HG02623 (cell line): ENCODE data around the gene WDFY1.
A peak's percentile ranks its signal among the peaks of the same experiment; 100 is the strongest.

ENCODE experiments used
- ATAC-seq: cut with Tn5 transposase; IDR thresholded peaks from one replicate; pipeline ENCODE4 v1.9.1; 2021; ENCODE audit warnings: moderate library complexity; ENCODE audit not compliant: unreplicated experiment

Gene WDFY1

DNA sequence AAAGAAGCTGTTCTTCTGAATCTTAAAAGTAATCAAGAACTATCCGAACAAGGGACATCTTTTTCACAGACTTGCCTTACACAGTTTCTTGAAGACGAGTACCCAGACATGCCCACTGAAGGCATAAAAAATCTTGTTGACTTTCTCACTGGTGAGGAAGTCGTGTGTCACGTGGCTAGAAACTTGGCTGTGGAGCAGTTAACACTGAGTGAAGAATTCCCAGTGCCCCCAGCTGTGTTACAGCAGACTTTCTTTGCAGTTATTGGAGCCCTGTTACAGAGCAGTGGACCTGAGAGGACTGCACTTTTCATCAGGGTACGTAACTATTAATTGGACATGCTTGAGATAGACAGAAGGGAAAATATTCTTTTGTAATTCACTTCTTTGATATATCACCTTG, 14.6 kb upstream of the WDFY1 start:
- ATAC-seq: no peak

GRCh38 chr2:223957092-223957851, 12.1 kb upstream of the WDFY1 start, which contains the start of gene MRPL44:
Gene MRPL44, plus strand, starts transcription at chr2:223957463. Its CDS starts 10 bp downstream, at chr2:223957473.
- peak; percentile 83 for ATAC-seq

DNA sequence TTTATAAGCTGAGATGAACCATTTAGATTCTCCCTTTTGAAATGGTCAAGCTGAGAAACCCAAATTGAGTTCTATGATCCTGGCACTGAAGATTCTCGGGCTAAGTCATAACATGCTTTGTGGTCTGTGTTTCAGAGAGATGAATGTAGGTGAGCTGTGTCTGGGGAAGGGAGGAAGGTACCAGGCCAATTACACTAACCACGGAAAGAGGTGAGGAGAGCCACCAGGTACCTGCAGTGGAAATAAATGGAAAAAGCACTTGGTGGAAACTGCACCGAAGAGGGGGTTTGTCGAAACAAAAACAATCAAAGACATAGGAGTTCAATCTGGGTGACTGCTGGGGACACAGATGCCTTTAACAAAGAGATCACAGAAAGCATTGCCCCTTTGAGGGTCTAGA, 11.2 kb upstream of the WDFY1 start:
- ATAC-seq: no peak

DNA sequence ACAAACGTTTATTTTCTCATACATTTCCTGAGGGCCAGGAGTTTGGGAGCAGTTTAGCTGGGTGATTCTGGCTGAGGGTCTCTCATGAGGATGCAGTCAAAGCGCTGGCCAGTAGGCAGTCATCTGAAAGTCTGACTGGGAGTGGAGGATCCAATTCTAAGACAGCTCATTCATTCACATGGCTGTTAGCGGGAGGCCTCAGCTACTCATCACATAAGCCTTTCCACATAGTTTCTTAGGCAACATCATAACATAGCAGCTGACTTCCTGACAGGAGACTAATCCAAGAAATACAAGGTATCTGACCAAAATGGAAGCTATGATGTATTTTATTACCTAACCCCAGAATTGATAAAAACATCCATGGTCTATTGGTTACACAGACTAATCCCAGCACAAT, 9.3 kb upstream of the WDFY1 start:
- no peak for ATAC-seq

DNA sequence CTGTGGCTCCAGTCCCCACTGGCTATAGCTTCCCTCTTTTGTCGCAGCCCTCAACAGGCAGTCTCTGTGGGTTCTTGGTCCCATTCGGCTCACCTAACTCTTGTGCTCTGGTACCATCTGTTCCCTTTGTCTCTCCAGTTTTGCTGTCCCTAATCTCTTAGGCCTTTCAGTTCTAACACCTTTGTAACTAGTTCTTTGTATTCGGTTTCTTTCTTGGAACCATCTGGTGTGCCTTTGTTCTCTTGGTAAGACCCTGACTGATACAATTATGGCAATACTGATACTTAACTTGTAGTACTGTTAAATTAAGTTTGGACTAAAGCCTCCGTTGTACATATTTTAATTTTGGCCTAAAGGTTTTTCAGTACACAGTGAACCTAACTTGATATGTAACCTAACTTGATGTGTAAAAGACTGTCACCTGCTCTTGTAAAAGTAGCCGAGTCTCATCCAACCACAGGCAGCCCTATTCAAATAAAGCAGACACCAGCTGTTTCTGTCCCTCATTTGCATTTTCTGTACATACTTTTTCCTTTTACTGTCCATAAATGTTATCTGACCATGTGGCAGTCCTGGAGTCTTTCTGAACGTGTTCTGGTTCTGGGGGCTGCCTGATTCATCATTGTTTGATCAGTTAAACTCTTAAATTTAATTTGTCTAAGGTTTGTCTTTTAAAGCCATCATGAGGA, 7.3 kb upstream of the WDFY1 start:
- ATAC-seq: peak; percentile 50

DNA sequence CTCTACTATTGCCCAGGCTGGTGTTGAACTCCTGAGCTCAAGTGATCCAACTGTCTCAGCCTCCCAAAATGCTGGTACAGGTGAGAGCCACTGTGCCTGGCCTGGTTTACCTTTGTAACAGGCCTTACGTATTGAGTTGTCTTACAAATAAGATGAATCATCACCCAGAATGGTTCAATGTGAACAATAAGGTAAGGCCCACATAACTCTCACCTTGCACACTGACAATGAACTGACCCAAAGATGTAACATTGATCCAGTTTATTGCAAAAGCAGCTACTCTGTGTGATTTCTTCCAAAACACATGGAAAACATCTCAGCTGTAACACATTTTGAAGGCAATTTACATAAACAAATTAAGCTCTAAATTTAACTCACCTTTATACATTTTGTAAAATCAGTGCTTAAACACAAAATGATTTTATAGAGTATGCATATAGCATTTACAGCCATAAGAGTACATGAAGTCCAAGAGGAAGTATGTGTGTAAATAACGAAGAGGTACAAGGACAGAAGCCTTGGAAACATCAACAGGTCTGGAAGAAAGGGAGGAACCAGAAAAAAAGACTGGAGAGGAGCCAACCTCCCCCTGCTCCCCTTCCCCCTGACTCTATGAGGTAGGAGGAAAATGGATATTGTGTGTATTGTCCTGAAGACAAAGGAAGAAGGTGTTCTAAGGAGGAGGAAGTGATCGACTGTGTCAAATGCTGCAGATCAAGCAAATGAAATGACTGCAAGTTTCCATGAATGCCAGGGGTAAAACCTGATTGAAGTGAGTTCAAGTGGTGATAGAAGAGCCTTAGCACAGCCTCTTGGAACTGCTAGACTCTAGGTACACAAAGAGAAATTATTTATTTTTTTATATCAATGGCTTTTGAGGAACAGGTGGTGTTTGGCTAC, 5.6 kb upstream of the WDFY1 start:
- no peak for ATAC-seq

DNA sequence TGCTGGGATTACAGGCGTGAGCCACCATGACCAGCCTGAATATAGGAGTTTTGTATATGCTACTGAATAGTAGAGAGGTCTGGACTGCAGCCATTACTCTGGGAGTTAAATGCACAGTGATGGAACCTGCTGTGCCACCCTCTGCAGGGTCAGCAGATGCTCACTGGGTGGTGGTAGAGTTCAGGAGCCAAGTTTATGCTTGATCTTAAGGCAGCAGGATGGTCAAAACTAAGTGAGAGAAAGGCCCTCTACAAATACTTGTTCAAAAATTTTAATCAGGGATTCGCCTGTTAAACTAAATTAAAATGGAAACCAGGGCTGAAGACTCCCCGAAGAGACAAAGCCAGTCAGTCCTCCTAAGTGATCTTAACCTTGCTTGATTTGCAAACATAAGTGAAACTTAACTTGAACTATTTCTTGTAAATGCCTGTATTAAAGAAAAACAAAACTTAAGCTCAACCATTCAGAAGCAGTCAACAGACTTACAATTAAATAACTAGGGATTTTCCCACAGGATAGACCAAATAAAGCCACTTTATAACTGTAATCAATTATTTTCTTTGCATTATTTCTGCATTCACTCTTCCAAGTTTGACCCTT, 4.2 kb upstream of the WDFY1 start:
- ATAC-seq: no peak

DNA sequence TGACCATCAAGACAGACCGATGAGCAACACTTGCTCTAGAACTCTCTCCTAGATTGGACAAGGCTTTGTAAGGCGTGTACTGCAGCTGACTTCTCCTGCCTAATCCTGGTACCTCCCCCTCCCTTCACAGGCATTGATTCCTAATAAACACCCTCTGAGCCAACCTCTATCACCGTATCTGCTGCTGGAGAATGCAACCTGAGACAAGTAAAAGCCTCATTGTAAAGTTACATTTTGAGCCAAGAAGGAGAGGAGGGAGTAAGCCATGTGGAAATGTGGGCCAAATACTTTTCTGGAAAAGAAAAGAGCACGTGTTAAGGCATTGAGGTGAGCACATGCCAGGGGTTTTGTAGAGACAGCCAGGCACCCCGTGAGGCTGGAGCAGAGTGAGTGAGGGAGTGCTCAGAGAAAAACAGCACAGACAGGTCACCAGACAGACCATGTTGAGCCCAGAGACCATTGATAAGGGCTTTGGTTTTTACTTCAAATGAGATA, 2.6 kb upstream of the WDFY1 start:
- no peak for ATAC-seq

GRCh38 chr2:223945755-223946154, 620 bp upstream of the WDFY1 start:
- ATAC-seq: no peak

GRCh38 chr2:223944166-223944702, 901 bp downstream of the WDFY1 start:
- ATAC-seq: no peak

- ATAC-seq: no peak
Observed at GRCh38 chr2:223943561-223944008, 1.6 kb downstream of the WDFY1 start.

DNA sequence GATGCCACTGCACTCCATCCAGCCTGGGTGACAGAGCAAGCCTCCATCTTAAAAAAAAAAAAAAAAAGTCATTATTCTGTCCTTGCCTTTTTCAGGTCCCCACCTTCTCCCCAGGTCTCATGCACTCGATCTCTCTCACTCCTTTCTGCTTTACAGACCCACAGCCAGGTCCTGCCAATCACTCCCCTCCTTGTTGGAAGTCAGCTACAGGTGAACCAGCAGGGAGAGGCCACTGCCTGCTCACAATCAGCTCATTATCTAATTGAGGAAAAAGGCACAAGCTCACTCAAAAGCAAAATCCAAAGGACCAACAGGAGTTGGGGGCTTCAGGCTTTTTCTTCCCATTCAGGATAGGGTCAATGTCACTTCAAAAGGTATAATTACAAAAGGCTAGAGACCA, 2.0 kb downstream of the WDFY1 start:
- ATAC-seq: no peak

GRCh38 chr2:223941579-223942277, 3.4 kb downstream of the WDFY1 start:
- peak; percentile 63 for ATAC-seq

- peak; percentile 28 for ATAC-seq
Observed at GRCh38 chr2:223939438-223939837, 5.7 kb downstream of the WDFY1 start.

- no peak for ATAC-seq
Observed at GRCh38 chr2:223937535-223937934, 7.6 kb downstream of the WDFY1 start.

GRCh38 chr2:223936862-223937326, 8.2 kb downstream of the WDFY1 start:
- ATAC-seq: no peak

GRCh38 chr2:223935459-223936125, 9.5 kb downstream of the WDFY1 start:
- no peak for ATAC-seq

DNA sequence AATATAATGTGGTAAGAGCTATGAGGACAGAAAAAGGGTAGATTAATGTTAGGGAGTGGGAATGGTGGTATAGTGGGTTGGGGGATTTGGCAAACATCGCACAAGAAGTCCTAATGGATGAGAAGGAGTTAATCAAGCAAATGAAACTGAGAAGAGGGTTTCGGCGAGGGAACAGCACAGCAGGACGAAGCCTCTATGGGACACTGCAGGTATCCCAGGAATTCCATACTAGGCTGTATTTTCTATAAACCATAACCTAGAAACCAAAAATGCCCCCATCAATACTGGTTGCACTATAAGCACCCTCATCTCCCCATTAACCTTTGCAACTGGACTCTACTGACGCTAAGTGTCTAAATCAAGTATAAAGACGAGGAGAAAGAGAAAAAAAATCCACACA, 10.3 kb downstream of the WDFY1 start:
- ATAC-seq: no peak
